Inflammatory macrophage (primary cell): ENCODE results near the gene AP3D1.

Source experiments
- DNase-seq, 2 donors: peaks; one replicate each; pipeline ENCODE4 v3.0.0-alpha.2; 2020 to 2022

AP3D1 gene

DNA sequence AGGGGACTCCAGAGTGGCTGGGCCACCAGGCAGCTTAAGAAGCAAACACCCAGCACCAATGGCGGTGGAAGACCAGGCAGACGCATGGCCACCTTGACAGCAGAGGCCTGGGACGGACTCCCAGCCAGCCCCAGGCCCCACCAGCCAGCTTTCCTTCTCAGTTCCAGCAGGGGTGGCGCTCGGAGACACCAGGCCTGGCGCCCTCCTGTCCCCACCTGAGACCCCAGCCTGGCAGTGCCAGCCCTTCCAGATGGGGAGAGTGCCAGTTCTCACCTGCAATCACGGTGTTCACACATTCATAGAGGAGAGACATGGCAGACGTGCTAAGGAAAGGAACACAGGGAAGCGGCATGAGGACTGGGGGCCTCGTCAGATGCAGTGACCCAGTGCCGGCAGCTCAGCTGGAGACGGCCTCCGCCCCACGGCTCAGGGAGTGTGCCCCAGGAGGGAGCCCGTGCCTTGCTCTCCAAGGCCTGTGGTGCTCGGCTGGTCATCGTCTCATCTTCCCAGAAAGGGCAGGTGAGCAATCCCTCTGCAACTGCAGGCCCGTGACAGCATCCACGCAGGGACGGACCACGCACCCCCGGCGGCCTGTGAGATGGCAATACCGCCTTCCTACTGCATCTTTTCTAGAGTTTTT is 24.4 kb downstream of the AP3D1 start:
- DNase-seq, result no peak

DNA sequence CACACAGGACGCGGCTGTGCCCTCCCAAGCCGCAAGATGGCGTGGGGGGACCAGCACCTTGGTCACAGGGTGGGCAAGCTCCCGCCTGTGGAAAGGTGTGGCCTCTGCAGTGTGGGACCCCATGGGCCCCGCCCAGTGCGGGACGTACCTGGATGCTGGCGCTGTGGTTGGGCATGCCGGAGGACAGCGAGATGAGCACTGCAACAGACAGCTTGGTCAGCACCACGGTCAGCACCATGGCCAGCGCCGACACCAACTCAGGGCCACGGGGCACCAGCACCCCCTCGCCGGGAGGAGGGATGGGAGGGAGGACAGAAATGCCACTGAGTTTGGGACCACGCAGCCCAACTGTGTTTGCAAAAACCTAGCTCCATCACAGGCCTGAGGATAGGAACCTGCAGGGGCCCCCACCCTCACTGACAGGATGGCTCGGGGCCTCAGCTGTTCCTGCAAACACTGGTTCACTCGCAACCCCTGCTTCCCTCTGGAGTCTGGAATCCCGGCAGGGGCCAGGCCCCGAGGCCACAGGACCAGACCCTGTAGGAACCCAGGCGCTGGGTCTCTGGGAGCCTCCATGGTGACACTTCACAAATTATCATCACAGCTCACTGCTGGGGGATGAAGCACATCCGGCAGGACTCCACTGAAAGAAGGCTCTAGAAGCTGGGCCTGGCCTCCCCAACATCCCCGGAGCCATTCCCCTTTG is 27.5 kb downstream of the AP3D1 start:
- peak in 1 of 2 donors; percentile 3 for DNase-seq

DNA sequence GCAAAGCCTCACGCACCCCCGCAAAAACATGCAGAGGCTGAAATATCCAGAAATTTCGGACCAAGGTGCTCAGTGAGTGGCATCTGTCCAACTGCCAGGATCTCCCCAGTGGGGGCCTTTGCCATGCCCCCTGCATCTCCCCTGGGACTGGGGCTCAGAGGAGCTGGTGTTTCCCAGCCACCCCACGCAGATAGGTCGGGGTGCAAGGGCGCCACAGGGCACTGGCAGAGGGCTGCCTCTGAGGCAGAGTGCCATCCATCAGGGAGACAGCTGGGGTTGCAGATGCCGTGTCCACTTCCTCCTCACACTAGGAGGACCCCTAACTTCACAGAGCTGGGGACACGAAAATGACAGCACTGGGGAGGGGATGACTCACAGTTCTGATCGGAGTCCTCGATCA is 28.4 kb downstream of the AP3D1 start:
- DNase-seq, result no peak

DNA sequence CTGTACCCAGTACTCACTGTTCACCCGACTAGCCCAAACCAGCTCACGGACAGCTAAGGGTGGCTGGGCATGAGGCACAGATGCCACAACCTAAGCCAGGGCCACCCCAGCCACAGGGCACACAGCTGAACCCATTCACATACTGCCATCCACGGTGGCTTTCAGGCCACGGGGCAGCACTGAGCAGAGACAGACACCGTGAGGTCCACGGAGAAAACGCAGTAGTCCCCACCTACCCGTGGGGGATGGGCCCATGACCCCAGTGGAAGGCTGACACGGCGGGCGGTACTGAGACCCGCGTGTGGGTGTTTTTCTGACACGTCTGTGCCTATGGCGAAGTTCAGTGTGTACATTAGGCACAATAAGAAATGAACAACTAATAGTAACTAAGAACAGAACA is 29.1 kb downstream of the AP3D1 start:
- no peak for DNase-seq

DNA sequence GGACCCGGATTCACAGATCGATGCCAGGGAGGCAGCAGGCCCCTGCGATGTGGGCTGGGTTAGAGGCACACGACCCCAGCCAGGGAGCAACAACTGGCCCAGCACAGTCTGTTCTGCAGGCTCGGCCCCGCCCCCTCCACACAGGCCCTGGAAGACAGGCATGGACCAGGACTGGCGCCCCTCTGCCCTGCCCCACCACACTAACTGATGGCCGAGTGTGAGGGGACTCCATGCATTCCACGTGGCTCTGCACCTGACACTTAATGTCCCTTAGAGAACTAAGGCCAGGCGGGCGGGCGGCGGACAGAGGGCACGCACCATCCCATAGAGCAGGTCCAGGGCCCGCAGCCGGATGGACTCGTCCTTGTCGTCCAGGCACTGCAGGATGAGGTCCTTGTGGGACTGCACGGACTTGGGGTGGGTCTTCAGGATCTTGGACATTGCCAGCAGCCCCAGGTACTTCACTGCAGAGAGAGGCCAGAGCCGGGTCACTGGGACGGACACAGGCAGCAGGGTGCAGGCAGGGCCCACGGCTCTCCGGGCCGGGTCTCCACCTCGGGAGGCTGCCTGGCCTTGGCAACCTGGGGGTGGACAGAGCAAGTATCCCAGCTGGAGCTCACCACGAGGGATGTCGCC is 29.8 kb downstream of the AP3D1 start:
- no peak for DNase-seq

- no peak for DNase-seq
Observed at GRCh38 chr19:2120821-2121220, 30.5 kb downstream of the AP3D1 start.

DNA sequence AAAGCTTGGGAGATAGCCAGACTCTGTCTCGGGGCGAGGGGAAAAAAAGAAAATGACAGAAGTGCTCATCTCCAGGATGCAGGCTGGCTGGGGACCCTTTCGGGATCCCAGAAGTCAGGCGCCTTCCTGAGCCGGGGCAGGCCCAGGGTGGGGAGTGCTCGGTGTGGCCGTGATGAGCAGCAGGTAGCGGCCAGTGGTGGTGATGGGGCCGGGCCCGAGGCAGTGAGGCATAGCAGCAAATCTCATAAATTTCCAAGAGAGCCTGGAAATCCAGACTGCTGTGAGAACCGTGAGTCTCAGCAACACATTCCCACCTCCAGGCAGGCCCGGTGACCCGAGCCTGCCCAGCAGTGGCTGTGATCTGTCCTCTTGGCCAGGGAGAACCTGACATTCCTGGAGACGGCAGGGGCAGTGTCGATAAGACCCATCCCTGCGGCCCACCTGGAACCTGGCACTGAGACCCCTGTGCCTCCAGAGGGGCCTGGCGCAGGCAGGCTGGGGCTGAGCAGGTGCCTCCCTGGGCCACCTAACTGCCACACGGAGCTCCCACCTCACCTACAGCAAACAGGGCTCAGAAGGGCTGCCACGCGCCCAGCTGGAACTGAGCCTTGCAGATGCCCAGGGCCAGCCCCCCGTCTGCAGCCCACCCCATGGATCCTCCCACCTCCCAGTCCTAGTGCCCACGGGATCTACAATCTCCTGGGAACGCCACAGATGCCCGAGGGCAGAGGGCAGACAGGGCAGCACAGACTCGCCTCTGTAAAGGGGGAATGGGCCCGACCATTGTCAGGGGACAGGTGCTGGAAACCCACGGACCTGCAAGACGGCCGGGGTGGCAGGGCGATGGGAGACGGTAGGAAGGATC is 31.2 kb downstream of the AP3D1 start:
- DNase-seq, result no peak

- no peak for DNase-seq
Observed at GRCh38 chr19:2118438-2118837, 32.9 kb downstream of the AP3D1 start.

DNA sequence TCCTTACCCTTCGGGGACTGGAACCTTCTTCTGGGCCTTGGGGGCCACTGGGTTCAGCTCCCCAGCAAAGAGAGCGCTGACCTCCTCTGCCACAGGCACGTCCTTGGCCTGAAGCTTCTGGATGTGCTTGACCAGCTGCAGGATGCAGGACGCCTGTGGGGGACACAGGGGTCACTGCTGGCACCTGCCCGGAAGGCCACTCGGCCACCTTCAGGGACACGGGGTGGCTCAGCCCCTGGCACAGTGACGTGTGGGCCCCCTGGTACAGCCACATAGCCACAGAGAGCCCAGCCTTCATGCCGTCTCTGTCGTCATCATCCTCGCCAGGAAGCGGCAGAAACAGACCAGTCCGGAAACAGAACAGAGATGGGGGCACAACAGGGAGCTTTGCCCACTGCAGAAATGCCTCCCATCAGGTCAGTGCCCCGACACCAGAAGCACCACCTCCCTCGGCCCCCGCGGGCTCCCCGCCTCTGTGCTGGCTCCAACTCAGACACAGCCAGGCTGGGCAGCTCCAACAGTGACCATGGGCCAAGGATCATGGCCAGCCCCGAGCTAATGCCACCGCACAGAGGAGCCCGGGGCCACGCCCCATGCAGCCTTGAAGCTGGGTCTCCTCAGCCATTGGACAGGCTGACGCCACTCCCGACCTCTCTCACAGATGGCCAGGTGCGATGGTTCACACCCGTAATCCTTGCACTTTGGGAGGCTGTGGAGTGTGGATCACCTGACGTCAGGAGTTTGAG is 34.0 kb downstream of the AP3D1 start:
- DNase-seq, result no peak

- no peak for DNase-seq
Observed at GRCh38 chr19:2116507-2116906, 34.9 kb downstream of the AP3D1 start.

- DNase-seq, result no peak
Observed at GRCh38 chr19:2115911-2116426, 35.4 kb downstream of the AP3D1 start.

DNA sequence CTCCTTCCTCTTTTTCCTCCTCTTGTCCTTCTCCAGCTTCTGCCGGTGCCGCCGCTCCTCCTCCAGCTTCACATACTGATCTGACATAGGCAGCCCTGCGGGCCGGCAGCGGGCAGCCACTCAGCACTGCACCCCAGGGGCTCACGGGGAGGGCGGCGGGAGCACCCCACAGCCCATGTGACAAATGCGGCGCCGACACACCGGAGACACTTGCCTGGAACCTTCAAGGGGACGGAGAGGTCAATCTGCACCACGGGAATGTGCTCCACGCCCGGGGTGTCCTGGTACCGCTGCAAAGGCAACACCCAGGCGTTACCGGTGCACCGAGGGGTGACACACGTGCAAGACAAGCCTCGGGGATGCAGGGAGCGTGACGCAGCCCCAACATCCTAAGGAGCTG is 36.0 kb downstream of the AP3D1 start:
- no peak for DNase-seq

DNA sequence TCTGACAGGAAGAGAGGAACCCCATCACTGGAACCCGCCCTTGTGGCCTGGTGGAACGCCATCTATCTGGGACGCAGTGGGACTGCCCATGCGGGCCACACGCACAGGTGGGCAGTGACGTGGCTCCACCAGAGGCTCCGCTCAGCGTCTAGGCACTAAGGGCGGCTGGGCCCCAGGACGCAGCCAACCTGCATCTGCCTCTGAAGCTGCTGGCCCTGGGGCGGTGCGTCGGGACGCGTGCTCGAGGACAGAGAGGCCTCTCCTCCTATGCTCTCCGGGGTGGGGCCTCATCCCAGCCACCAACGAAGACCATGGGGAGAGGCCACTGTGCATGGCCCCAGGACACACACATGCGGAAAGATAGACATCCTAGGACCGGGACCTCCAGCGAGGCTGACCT is 36.5 kb downstream of the AP3D1 start:
- no peak for DNase-seq

DNA sequence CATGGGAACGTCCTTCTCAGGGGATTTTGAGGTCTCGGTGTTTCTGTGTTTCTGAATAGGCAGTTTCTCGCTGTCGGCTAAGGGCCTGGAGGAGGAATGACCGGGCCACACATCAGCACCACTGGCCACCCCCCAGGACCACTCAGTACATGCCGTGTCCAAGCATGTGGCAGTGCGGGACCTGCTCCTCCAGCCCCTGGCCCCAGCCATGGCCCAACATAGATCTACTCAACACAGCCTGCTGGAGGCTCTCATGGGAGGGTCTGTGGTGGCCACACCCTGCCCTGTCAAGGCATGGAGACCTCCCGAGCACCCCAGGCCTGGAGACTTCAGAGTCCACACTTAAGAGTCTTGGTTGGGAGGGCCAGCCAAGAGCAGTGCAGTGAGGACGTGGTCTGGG is 37.1 kb downstream of the AP3D1 start:
- DNase-seq, result no peak

GRCh38 chr19:2113439-2114211 is 37.7 kb downstream of the AP3D1 start:
- DNase-seq, result no peak

DNA sequence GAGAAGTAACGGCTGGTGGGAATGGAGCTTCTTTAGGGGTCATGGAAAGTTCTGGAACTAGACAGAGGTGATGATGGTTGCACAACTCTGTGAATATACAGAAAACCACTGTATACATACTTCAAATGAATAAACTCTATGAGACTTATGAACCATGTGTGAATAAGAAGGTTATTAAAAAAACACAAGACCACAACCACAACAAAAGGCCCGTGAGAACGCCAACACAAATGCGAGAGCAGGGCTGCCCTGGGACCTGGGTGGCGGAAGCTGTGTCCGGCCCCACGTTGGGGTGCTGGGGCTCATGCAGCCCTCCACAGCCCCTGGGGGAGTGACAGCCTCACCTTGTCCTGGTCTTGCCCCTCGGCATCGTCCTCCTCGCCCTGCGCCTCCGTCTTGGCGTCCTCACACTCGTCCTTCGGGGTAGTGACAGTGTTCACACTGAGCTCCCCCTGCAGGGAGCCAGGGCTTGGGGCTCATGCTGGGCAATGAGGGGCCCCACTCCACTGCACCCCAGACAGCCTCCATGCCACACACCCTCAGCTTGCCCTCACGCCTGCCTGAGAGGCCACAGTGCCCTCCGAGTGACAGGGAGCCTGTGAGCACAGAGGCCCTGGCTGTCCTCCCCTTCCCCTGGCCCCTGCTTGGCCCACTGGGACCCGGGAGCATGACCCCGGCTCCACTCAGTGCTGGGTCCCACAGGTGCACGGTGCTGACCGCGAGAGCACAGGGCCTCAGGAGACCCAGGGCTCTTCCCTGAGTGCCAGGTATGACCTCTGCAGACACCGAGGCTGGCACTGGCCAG is 38.6 kb downstream of the AP3D1 start:
- DNase-seq, result no peak

DNA sequence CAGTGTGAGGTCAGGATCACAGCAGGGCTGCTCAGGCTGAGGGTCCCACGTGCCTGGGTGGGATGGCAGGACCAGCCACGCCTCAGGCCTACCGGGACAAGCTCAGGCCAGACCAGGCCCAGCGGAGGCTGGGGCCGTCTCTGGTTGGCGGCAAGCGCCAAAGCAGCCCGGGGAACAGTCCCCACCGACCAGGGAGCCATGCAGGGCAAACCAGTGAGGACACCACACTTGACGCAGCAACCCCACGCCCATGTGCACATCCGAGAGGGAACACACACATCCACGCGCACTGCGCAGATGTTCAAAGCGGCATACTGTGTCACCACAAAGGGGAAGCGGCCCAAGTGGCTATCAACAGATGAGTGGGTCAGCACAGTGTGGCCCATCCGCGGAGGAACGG is 39.5 kb downstream of the AP3D1 start:
- DNase-seq, result no peak

DNA sequence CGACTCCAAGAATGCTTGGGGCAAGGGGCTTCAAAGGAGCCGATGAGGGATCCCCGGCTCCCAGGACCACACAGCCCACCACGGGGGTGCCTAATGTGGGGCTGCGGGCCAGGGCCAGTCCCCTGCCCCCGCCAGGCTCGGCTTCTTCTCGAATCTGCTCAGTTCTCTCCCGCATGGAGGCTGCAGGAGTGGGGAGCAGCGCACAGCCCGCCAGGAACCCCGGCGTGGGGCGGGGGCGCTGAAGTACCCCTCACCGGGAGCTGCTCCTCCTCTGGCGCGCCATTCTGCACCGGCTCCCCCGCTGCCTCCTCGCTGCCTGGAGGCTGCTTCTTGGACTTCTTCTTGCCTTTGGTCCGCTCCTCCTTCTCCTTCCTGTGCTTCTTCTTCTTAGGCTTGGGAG is 39.9 kb downstream of the AP3D1 start:
- DNase-seq, result no peak

GRCh38 chr19:2110822-2111221 is 40.5 kb downstream of the AP3D1 start:
- no peak for DNase-seq

- no peak for DNase-seq
Observed at GRCh38 chr19:2109046-2109864, 42.1 kb downstream of the AP3D1 start.
